ENCODE results near the gene ATXN3L. TPM values are rescaled to one million over a fixed set of nuclear protein-coding genes. Genes with fewer than 3 reads are reported as not detected.

Gene ATXN3L
- total RNA-seq, result not detected
- long read RNA-seq, result 0 reads

GRCh38 chrX:13319953-13320352 is at the start of gene ATXN3L:
ATXN3L (minus strand) TSS chrX:13320053; CDS start chrX:13319934, 119 bp downstream.
- TF ChIP-seq CTCF (IDR thresholded peaks at IDR 0.05; ENCODE audit: borderline replicate concordance), result no peak
- Histone ChIP-seq H3K9me3 (replicated peaks) (no peaks in the 10 kb centered on the region), H3K27ac (replicated peaks) (no peak within 1 kb of the TSS), H3K4me1 (no peaks in the 10 kb centered on the region), H3K36me3 (no peaks in the 10 kb centered on the region), H3K4me3 (no peak within 1 kb of the TSS), H3K27me3 (ENCODE audit: low read depth) (no peaks in the 10 kb centered on the region)
- intact Hi-C loops (cut with micrococcal nuclease), result no loop called here
- DNase-seq, result no peak

GRCh38 chrX:13369256-13370030 is 49.6 kb upstream of the ATXN3L start:
- H3K9me3 ChIP-seq (replicated peaks), result no peaks in the 10 kb centered on the region
- intact Hi-C loops (cut with micrococcal nuclease), result no loop called here
- no peak overlapping the region for H3K4me3 ChIP-seq
- no peak for DNase-seq
- TF ChIP-seq CTCF (IDR thresholded peaks at IDR 0.05; ENCODE audit: borderline replicate concordance), result no peak
- H3K27ac ChIP-seq (replicated peaks), result no peak overlapping the region
- H3K36me3 ChIP-seq, result no peaks in the 10 kb centered on the region
- no peaks in the 10 kb centered on the region for H3K27me3 ChIP-seq (ENCODE audit: low read depth)
- no peaks in the 10 kb centered on the region for H3K4me1 ChIP-seq

- intact Hi-C loops (cut with micrococcal nuclease), result no loop called here
- Histone ChIP-seq H3K36me3 (no peaks in the 10 kb centered on the region), H3K4me3 (no peak overlapping the region), H3K27me3 (ENCODE audit: low read depth) (no peaks in the 10 kb centered on the region), H3K27ac (replicated peaks) (peak overlapping the region; percentile 16), H3K9me3 (replicated peaks) (no peaks in the 10 kb centered on the region), H3K4me1 (no peaks in the 10 kb centered on the region)
- no peak for DNase-seq
- TF ChIP-seq CTCF (IDR thresholded peaks at IDR 0.05; ENCODE audit: borderline replicate concordance), result no peak
Measured at GRCh38 chrX:13367950-13368349, 48.1 kb upstream of the ATXN3L start.

GRCh38 chrX:13366698-13367097 is 46.8 kb upstream of the ATXN3L start:
- no peak for TF ChIP-seq CTCF (IDR thresholded peaks at IDR 0.05; ENCODE audit: borderline replicate concordance)
- Histone ChIP-seq H3K4me3 (no peak overlapping the region), H3K4me1 (no peaks in the 10 kb centered on the region), H3K36me3 (no peaks in the 10 kb centered on the region), H3K27ac (replicated peaks) (no peak overlapping the region), H3K9me3 (replicated peaks) (no peaks in the 10 kb centered on the region), H3K27me3 (ENCODE audit: low read depth) (no peaks in the 10 kb centered on the region)
- intact Hi-C loops (cut with micrococcal nuclease), result no loop called here
- no peak for DNase-seq

- no peaks in the 10 kb centered on the region for H3K36me3 ChIP-seq
- no peak for DNase-seq
- intact Hi-C loops (cut with micrococcal nuclease), result no loop called here
Measured at GRCh38 chrX:13365161-13365560, 45.3 kb upstream of the ATXN3L start.

More at GRCh38 chrX:13365161-13365560, 45.3 kb upstream of the ATXN3L start:
- Histone ChIP-seq H3K27me3 (ENCODE audit: low read depth) (no peaks in the 10 kb centered on the region), H3K4me1 (no peaks in the 10 kb centered on the region), H3K27ac (replicated peaks) (no peak overlapping the region), H3K9me3 (replicated peaks) (no peaks in the 10 kb centered on the region), H3K4me3 (no peak overlapping the region)
- TF ChIP-seq CTCF (IDR thresholded peaks at IDR 0.05; ENCODE audit: borderline replicate concordance), result no peak

All from left ventricle myocardium inferior (tissue), 1 donor.